ENCODE results near the gene SMAD3.

DNA sequence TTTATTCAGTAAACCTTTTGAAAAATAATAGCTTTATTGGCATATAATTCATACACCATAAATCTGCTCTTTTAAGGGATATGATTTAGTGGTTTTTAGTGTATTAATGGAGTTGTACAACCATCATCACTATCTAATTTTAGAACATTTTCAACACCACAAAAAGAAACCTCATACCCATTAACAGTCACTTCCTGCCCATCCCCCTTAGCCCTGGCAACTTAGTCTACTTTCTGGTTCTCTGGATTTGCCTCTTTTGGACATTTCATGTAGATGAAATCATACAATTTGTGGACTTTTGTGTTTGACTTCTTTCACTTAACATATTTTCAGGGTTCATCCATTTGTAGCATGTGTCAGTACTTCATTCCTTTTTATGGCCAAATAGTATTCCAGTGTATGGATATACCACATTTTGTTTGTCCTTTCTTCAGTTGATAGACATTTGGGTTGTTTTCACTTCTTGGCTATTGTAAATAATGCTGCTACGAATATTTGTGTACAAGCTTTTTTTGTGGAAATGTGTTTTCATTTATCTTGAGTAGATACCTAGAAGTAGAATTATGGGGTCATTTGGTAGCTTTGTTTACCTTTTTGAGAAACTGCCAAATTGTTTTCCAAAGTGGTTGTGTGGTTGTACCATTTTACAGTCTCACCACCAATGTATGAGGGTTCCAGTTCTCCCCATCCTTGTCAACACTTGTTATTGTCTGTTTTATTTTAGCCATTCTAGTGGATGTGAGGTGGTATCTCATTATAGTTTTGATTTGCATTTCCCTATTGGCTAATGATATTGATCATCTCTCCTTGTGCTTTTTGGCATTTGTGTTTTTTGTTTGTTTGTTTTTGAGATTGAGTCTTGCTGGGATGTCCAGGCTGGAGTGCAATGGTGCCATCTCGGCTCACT lies 45.8 kb downstream of the SMAD3 start:
- TF ChIP-seq GABPA (IDR thresholded peaks at IDR 0.05; ENCODE audit: low read depth) (no peak), POLR2AphosphoS5 (IDR thresholded peaks at IDR 0.05; ENCODE audit: low read depth) (no peak), SPI1 (IDR thresholded peaks at IDR 0.05; ENCODE audit: borderline replicate concordance, low read depth) (no peak)
- TF ChIP-seq, protein P1, sequence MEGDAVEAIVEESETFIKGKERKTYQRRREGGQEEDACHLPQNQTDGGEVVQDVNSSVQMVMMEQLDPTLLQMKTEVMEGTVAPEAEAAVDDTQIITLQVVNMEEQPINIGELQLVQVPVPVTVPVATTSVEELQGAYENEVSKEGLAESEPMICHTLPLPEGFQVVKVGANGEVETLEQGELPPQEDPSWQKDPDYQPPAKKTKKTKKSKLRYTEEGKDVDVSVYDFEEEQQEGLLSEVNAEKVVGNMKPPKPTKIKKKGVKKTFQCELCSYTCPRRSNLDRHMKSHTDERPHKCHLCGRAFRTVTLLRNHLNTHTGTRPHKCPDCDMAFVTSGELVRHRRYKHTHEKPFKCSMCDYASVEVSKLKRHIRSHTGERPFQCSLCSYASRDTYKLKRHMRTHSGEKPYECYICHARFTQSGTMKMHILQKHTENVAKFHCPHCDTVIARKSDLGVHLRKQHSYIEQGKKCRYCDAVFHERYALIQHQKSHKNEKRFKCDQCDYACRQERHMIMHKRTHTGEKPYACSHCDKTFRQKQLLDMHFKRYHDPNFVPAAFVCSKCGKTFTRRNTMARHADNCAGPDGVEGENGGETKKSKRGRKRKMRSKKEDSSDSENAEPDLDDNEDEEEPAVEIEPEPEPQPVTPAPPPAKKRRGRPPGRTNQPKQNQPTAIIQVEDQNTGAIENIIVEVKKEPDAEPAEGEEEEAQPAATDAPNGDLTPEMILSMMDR (IDR thresholded peaks at IDR 0.05; ENCODE audit: insufficient read depth, low read length) = no peak
- TF ChIP-seq, protein P2, sequence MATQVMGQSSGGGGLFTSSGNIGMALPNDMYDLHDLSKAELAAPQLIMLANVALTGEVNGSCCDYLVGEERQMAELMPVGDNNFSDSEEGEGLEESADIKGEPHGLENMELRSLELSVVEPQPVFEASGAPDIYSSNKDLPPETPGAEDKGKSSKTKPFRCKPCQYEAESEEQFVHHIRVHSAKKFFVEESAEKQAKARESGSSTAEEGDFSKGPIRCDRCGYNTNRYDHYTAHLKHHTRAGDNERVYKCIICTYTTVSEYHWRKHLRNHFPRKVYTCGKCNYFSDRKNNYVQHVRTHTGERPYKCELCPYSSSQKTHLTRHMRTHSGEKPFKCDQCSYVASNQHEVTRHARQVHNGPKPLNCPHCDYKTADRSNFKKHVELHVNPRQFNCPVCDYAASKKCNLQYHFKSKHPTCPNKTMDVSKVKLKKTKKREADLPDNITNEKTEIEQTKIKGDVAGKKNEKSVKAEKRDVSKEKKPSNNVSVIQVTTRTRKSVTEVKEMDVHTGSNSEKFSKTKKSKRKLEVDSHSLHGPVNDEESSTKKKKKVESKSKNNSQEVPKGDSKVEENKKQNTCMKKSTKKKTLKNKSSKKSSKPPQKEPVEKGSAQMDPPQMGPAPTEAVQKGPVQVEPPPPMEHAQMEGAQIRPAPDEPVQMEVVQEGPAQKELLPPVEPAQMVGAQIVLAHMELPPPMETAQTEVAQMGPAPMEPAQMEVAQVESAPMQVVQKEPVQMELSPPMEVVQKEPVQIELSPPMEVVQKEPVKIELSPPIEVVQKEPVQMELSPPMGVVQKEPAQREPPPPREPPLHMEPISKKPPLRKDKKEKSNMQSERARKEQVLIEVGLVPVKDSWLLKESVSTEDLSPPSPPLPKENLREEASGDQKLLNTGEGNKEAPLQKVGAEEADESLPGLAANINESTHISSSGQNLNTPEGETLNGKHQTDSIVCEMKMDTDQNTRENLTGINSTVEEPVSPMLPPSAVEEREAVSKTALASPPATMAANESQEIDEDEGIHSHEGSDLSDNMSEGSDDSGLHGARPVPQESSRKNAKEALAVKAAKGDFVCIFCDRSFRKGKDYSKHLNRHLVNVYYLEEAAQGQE (IDR thresholded peaks at IDR 0.05; ENCODE audit: insufficient replicate concordance, low read depth) = no peak
